CD14-positive monocyte (primary cell): Measurements from ENCODE around the gene LIMA1. TPM values are rescaled to one million over a fixed set of nuclear protein-coding genes. Genes with fewer than 3 reads are reported as not detected.
"Not testable (repeated sequence)": the region's sequence is repeated elsewhere in the genome, so short reads cannot be mapped to it uniquely, and the experiment has no call there.

ENCODE experiments used
- DNase-seq, 3 donors: peaks; one replicate each; pipeline ENCODE4 v3.0.0-alpha.2; 2011 to 2022
- H2AFZ ChIP-seq: 2 replicates; pipeline ENCODE4 v1.6.0; 2012; ENCODE audit warnings: mild to moderate bottlenecking, low read depth, low read length, inconsistent platforms; ENCODE audit not compliant: insufficient read depth, poor library complexity, severe bottlenecking
- H3K27ac ChIP-seq, 2 donors: 1 replicate in 1 of 2; 2 replicates in 1 of 2; pipeline ENCODE4 v1.5.1; 2012 to 2013; ENCODE audit warnings: low read length in 2 of 2, control low read depth in 1 of 2, inconsistent platforms in 1 of 2, low read depth in 1 of 2, mild to moderate bottlenecking in 1 of 2
- H3K27me3 ChIP-seq, 2 donors: one replicate each; pipeline versions ENCODE4 v1.6.0 to v1.6.1; 2011 to 2013; ENCODE audit warnings: low read length in 2 of 2; ENCODE audit not compliant: control insufficient read depth in 2 of 2, insufficient read depth in 2 of 2
- H3K36me3 ChIP-seq, 2 donors: replicated peaks in 1 of 2; 1 replicate in 1 of 2; 2 replicates in 1 of 2; pipeline versions ENCODE4 v1.5.1 to v1.6.1; 2012 to 2013; ENCODE audit warnings: low read length in 2 of 2, control low read depth in 1 of 2, inconsistent platforms in 1 of 2, mild to moderate bottlenecking in 1 of 2; ENCODE audit not compliant: insufficient read depth in 2 of 2, control insufficient read depth in 1 of 2
- H3K4me1 ChIP-seq, 2 donors: 1 replicate in 1 of 2; 2 replicates in 1 of 2; pipeline versions ENCODE4 v1.5.1 to v1.6.1; 2012 to 2013; ENCODE audit warnings: low read length in 2 of 2, control low read depth in 1 of 2, inconsistent platforms in 1 of 2, mild to moderate bottlenecking in 1 of 2, moderate library complexity in 1 of 2; ENCODE audit not compliant: insufficient read depth in 2 of 2, control insufficient read depth in 1 of 2
- H3K4me2 ChIP-seq: replicated peaks from 2 replicates; pipeline ENCODE3; 2012; ENCODE audit warnings: low read length, moderate library complexity, mild to moderate bottlenecking; ENCODE audit not compliant: poor library complexity, severe bottlenecking; ENCODE audit errors: extremely low read depth
- H3K4me3 ChIP-seq, 3 experiments: fragments of 200-600 bp in 1 of 3; sonication (generic) in 1 of 3; replicated peaks in 1 of 3; 1 replicate in 2 of 3; 2 replicates in 1 of 3; pipeline ENCODE4 v1.5.1; 2011 to 2013; ENCODE audit warnings: low read length in 3 of 3, mild to moderate bottlenecking in 3 of 3, control low read depth in 2 of 3, low read depth in 2 of 3, inconsistent platforms in 1 of 3, moderate library complexity in 1 of 3
- H3K79me2 ChIP-seq: 2 replicates; pipeline ENCODE4 v1.6.0; 2012; ENCODE audit warnings: mild to moderate bottlenecking, control low read depth, inconsistent platforms, low read length, moderate library complexity; ENCODE audit not compliant: insufficient read depth
- H3K9ac ChIP-seq: 2 replicates; pipeline ENCODE4 v1.6.0; 2017; ENCODE audit warnings: low read length, mild to moderate bottlenecking; ENCODE audit not compliant: insufficient read depth, poor library complexity, severe bottlenecking
- H3K9me3 ChIP-seq, 2 donors: replicated peaks in 1 of 2; 1 replicate in 1 of 2; 2 replicates in 1 of 2; pipeline versions ENCODE4 v1.5.1 to v1.6.1; 2012 to 2013; ENCODE audit warnings: low read length in 2 of 2, control low read depth in 1 of 2; ENCODE audit not compliant: control insufficient read depth in 1 of 2, insufficient read depth in 1 of 2
- H4K20me1 ChIP-seq: 2 replicates; pipeline ENCODE4 v1.6.0; 2012; ENCODE audit warnings: mild to moderate bottlenecking, low read length, control low read depth, moderate library complexity; ENCODE audit not compliant: insufficient read depth
- H3K27ac Mint-ChIP-seq, 7 donors: one replicate each; pipeline ENCODE4 v1.8.0; 2020; ENCODE audit warnings: mild to moderate bottlenecking in 7 of 7, mixed read lengths in 7 of 7, moderate library complexity in 6 of 7, inconsistent platforms in 2 of 7
- H3K27me3 Mint-ChIP-seq, 3 donors: one replicate each; pipeline ENCODE4 v1.8.0; 2021 to 2022; ENCODE audit warnings: low read depth in 3 of 3, mild to moderate bottlenecking in 3 of 3, mixed read lengths in 3 of 3, moderate library complexity in 3 of 3, inconsistent platforms in 1 of 3
- H3K36me3 Mint-ChIP-seq, 2 donors: one replicate each; pipeline ENCODE4 v1.8.0; 2020; ENCODE audit warnings: mixed read lengths in 2 of 2, inconsistent platforms in 1 of 2, mild to moderate bottlenecking in 1 of 2
- H3K4me1 Mint-ChIP-seq: one replicate; pipeline ENCODE4 v1.8.0; 2020; ENCODE audit warnings: mild to moderate bottlenecking, mixed read lengths
- H3K4me3 Mint-ChIP-seq, 2 donors: one replicate each; pipeline ENCODE4 v1.8.0; 2020; ENCODE audit warnings: mild to moderate bottlenecking in 2 of 2, mixed read lengths in 2 of 2, moderate library complexity in 1 of 2
- H3K9me3 Mint-ChIP-seq, 7 donors: one replicate each; pipeline ENCODE4 v1.8.0; 2020 to 2022; ENCODE audit warnings: mixed read lengths in 7 of 7, mild to moderate bottlenecking in 6 of 7, moderate library complexity in 6 of 7, inconsistent platforms in 2 of 7
- CTCF ChIP-seq: fragments of 200-600 bp; IDR thresholded peaks from one replicate; pipeline ENCODE4 v1.8.0; 2022; ENCODE audit warnings: antibody characterized with exemption, mild to moderate bottlenecking
- WGBS: methylation state at CpG from one replicate; pipeline ENCODE4 v1.1.5; 2013; ENCODE audit warnings: missing lambda C conversion rate; ENCODE audit not compliant: insufficient coverage; 5-methylcytosine and 5-hydroxymethylcytosine counted together
- intact Hi-C, 2 donors: fragments of 100-400 bp; cut with micrococcal nuclease; formaldehyde crosslinking; loops; one replicate each; pipeline versions ENCODE4 v1.15.0 to v1.15.1; 2023
- polyA plus RNA-seq, 3 donors: library from polyadenylated mRNA; depleted of rRNA in 1 of 3; unstranded in 2 of 3; stranded (reverse) in 1 of 3; fragments of 300-500 nt in 2 of 3; fragments of >200 nt in 1 of 3; fragmentation: Illumina TruSeq in 2 of 3; gene quantifications; 1 replicate in 2 of 3; 2 replicates in 1 of 3; pipeline ENCODE4 v1.2.3, GENCODE V29; 2012 to 2021

LIMA1 gene
- polyA plus RNA-seq, 3 donors = 0.24 to 0.62 (median 0.51) TPM

GRCh38 chr12:50296554-50296953 lies 13.2 kb upstream of the LIMA1 start:
- DNase-seq = no peak
- peaks cover 2 to 8% (median 4%) of the 10 kb centered on the region in 7 donors for H3K9me3 Mint-ChIP-seq
- no peaks in the 10 kb centered on the region for H3K36me3 ChIP-seq
- no peak overlapping the region for H3K9ac ChIP-seq
- no peak overlapping the region for H3K4me3 Mint-ChIP-seq
- intact Hi-C loops = no loop called here
- H3K27me3 ChIP-seq = no peaks in the 10 kb centered on the region
- no peak overlapping the region for H3K27ac ChIP-seq
- H3K27me3 Mint-ChIP-seq = no peaks in the 10 kb centered on the region
- no peak overlapping the region for H3K4me2 ChIP-seq
- no peak overlapping the region for H3K27ac Mint-ChIP-seq
- H3K4me1 Mint-ChIP-seq = peaks cover 4% of the 10 kb centered on the region
- peaks cover 2 to 4% of the 10 kb centered on the region in 2 donors for H3K36me3 Mint-ChIP-seq
- peaks cover 3 to 7% of the 10 kb centered on the region in 2 donors for H3K4me1 ChIP-seq
- no peaks in the 10 kb centered on the region for H3K9me3 ChIP-seq
- no peaks in the 10 kb centered on the region for H3K79me2 ChIP-seq
- H4K20me1 ChIP-seq = no peaks in the 10 kb centered on the region
- no peak overlapping the region for H2AFZ ChIP-seq
- H3K4me3 ChIP-seq = no peak overlapping the region
- no peak for TF ChIP-seq CTCF
- WGBS = 92% methylated on average over 1 of the region's 6 CpGs

- intact Hi-C loops = no loop called here
Measured at GRCh38 chr12:50291377-50291776, 8.1 kb upstream of the LIMA1 start.

GRCh38 chr12:50290692-50291091 lies 7.4 kb upstream of the LIMA1 start:
- DNase-seq, H3K9me3 Mint-ChIP-seq, intact Hi-C loops, H3K79me2 ChIP-seq, H3K4me1 Mint-ChIP-seq, H3K36me3 ChIP-seq, H3K4me3 Mint-ChIP-seq, H3K27me3 ChIP-seq, H2AFZ ChIP-seq, H3K4me2 ChIP-seq, H3K27ac ChIP-seq, H3K9ac ChIP-seq, H3K4me1 ChIP-seq, H3K9me3 ChIP-seq, H3K36me3 Mint-ChIP-seq, H4K20me1 ChIP-seq, H3K27me3 Mint-ChIP-seq, H3K4me3 ChIP-seq: not testable (repeated sequence)
- peak overlapping the region in 1 of 7 donors; percentile 6 for H3K27ac Mint-ChIP-seq
- WGBS = no CpG with 5 or more reads among the region's 3 CpGs

More at GRCh38 chr12:50291377-50291776, 8.1 kb upstream of the LIMA1 start:
- H3K4me3 ChIP-seq = no peak overlapping the region
- H3K79me2 ChIP-seq = no peaks in the 10 kb centered on the region
- H3K9me3 Mint-ChIP-seq = peaks cover 3 to 8% (median 4%) of the 10 kb centered on the region in 7 donors
- H3K36me3 ChIP-seq = no peaks in the 10 kb centered on the region
- H3K27me3 Mint-ChIP-seq = peaks cover 0 to 1% (median 0%) of the 10 kb centered on the region in 3 donors
- H3K27me3 ChIP-seq = no peaks in the 10 kb centered on the region
- H3K4me2 ChIP-seq = no peak overlapping the region
- no CpG with 5 or more reads among the region's 1 CpG for WGBS
- no peak overlapping the region for H3K4me3 Mint-ChIP-seq
- no peak for TF ChIP-seq CTCF
- H3K27ac Mint-ChIP-seq = no peak overlapping the region
- no peaks in the 10 kb centered on the region for H3K4me1 Mint-ChIP-seq
- DNase-seq = no peak
- H3K9me3 ChIP-seq = no peaks in the 10 kb centered on the region
- no peak overlapping the region for H2AFZ ChIP-seq
- H3K4me1 ChIP-seq = no peaks in the 10 kb centered on the region
- no peak overlapping the region for H3K27ac ChIP-seq
- no peak overlapping the region for H3K9ac ChIP-seq
- H3K36me3 Mint-ChIP-seq = peaks cover 2 to 4% of the 10 kb centered on the region in 2 donors
- no peaks in the 10 kb centered on the region for H4K20me1 ChIP-seq
